CD4-positive, alpha-beta T cell treated with Interleukin-6 for 4 hours (primary cell): ENCODE measurements around the gene CFAP410.
"Not testable (repeated sequence)": the region's sequence is repeated elsewhere in the genome, so short reads cannot be mapped to it uniquely, and the experiment has no call there.

Experiments used
- DNase-seq: peaks from one replicate; pipeline ENCODE4 v3.0.0-alpha.2; 2020; ENCODE audit warnings: mixed read lengths

CFAP410 gene

GRCh38 chr21:44349847-44350772 lies 10.9 kb upstream of the CFAP410 start:
- DNase-seq: no peak

GRCh38 chr21:44349416-44349846 lies 10.2 kb upstream of the CFAP410 start:
- no peak for DNase-seq

- DNase-seq: no peak
Measured at GRCh38 chr21:44348861-44349260, 9.7 kb upstream of the CFAP410 start.

- DNase-seq: no peak
Measured at GRCh38 chr21:44347911-44348451, 8.8 kb upstream of the CFAP410 start.

GRCh38 chr21:44345495-44345894 lies 6.3 kb upstream of the CFAP410 start:
- DNase-seq: no peak

GRCh38 chr21:44344541-44345183 lies 5.5 kb upstream of the CFAP410 start:
- DNase-seq: no peak

- not testable (repeated sequence) for DNase-seq
Measured at GRCh38 chr21:44342981-44343380, 3.8 kb upstream of the CFAP410 start.

GRCh38 chr21:44341726-44342458 lies 2.7 kb upstream of the CFAP410 start:
- not testable (repeated sequence) for DNase-seq

- peak; percentile 48 for DNase-seq
Measured at GRCh38 chr21:44337941-44338895, 972 bp downstream of the CFAP410 start.

GRCh38 chr21:44337449-44337848 lies 1.7 kb downstream of the CFAP410 start:
- DNase-seq: no peak

GRCh38 chr21:44335266-44336059 lies 3.7 kb downstream of the CFAP410 start:
- DNase-seq: no peak

- DNase-seq: no peak
Measured at GRCh38 chr21:44334329-44335030, 4.7 kb downstream of the CFAP410 start.

- DNase-seq: no peak
Measured at GRCh38 chr21:44333509-44334328, 5.5 kb downstream of the CFAP410 start.

GRCh38 chr21:44332965-44333364 lies 6.2 kb downstream of the CFAP410 start:
- DNase-seq: no peak

- no peak for DNase-seq
Measured at GRCh38 chr21:44332383-44332782, 6.8 kb downstream of the CFAP410 start.

GRCh38 chr21:44331650-44332307 lies 7.4 kb downstream of the CFAP410 start:
- DNase-seq: no peak

- DNase-seq: no peak
Measured at GRCh38 chr21:44331209-44331608, 8.0 kb downstream of the CFAP410 start.

GRCh38 chr21:44330698-44331097 lies 8.5 kb downstream of the CFAP410 start:
- DNase-seq: no peak
